ENCODE data around the gene CCDC12. TPM values are rescaled to one million over a fixed set of nuclear protein-coding genes. Genes with fewer than 3 reads are reported as not detected.

Gene CCDC12
- total RNA-seq, 1 experiment from 2014 or later = 46.5 TPM

DNA sequence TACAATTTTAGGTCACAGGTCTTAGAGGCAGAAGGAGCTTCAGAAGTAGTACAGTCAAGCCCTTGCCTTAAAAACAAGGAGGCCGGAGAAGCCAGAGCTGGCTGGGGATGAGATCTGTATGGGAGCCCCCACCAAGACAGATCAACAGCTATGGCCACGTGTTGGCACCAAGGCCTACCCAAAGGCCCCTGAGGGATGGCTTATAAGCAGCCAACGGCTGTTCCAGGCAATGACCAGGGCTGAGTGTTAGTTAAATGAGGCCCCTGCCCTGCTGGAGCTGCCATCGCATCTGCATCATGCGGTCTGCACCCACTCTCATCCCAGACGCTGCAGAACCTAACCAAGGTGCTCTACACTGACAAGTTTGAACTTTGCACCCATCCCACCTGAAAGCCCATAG, 43.3 kb downstream of the CCDC12 start:
- TF ChIP-seq POLR2A (IDR thresholded peaks at IDR 0.05; ENCODE audit: borderline replicate concordance, extremely low read depth, insufficient read depth, insufficient read length) (no peak), ZNF274 (IDR thresholded peaks at IDR 0.05; ENCODE audit: low read depth, low read length) (no peak), SP1 (IDR thresholded peaks at IDR 0.05; ENCODE audit: low read depth) (no peak), ATF3 (IDR thresholded peaks at IDR 0.05) (no peak), SIN3A (IDR thresholded peaks at IDR 0.05; ENCODE audit: low read depth) (no peak), TCF7L2 (IDR thresholded peaks at IDR 0.05; ENCODE audit: borderline replicate concordance, extremely low read depth, insufficient read depth, insufficient read length) (no peak), CEBPB (IDR thresholded peaks at IDR 0.05; ENCODE audit: low read depth) (no peak), ELF1 (IDR thresholded peaks at IDR 0.05; ENCODE audit: borderline replicate concordance, low read depth) (no peak), EGR1 (IDR thresholded peaks at IDR 0.05; ENCODE audit: low read depth) (no peak), ZFX (IDR thresholded peaks at IDR 0.05) (no peak)
- TF ChIP-seq, protein P1, sequence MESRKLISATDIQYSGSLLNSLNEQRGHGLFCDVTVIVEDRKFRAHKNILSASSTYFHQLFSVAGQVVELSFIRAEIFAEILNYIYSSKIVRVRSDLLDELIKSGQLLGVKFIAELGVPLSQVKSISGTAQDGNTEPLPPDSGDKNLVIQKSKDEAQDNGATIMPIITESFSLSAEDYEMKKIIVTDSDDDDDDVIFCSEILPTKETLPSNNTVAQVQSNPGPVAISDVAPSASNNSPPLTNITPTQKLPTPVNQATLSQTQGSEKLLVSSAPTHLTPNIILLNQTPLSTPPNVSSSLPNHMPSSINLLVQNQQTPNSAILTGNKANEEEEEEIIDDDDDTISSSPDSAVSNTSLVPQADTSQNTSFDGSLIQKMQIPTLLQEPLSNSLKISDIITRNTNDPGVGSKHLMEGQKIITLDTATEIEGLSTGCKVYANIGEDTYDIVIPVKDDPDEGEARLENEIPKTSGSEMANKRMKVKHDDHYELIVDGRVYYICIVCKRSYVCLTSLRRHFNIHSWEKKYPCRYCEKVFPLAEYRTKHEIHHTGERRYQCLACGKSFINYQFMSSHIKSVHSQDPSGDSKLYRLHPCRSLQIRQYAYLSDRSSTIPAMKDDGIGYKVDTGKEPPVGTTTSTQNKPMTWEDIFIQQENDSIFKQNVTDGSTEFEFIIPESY (IDR thresholded peaks at IDR 0.05; ENCODE audit: extremely low read depth, insufficient replicate concordance, low read length) = no peak
- no peak overlapping the region for H3K9ac ChIP-seq (ENCODE audit: low read length)
- H3K4me3 ChIP-seq (replicated peaks in 1 of 2; ENCODE audit: low read depth in 1 of 2, low read length in 2 of 2) = no peak overlapping the region
- ATAC-seq (no peak), DNase-seq (ENCODE audit: low read depth, low spot score) (no peak)
- H3K27me3 ChIP-seq (ENCODE audit: insufficient read depth, low read length) = no peaks in the 10 kb centered on the region
- no peaks in the 10 kb centered on the region for H3K9me3 ChIP-seq (ENCODE audit: control insufficient read depth in 1 of 2, insufficient read depth in 1 of 2, low read depth in 1 of 2, low read length in 2 of 2)
- intact Hi-C loops (cut with micrococcal nuclease) = no loop called here
- peaks cover 0 to 21% of the 10 kb centered on the region in 2 experiments; a peak in 2 of 4 replicates for H3K36me3 ChIP-seq (ENCODE audit: control insufficient read depth in 1 of 2, insufficient read depth in 2 of 2, low read length in 2 of 2)
- H3K9me2 ChIP-seq (ENCODE audit: insufficient read depth) = no peaks in the 10 kb centered on the region
- peaks cover 100% of the 10 kb centered on the region for H3K79me2 ChIP-seq (ENCODE audit: insufficient read depth, low read length)
- no peak overlapping the region for H2AFZ ChIP-seq (ENCODE audit: low read depth, low read length, poor library complexity, severe bottlenecking)
- H3K27ac ChIP-seq (ENCODE audit: low read depth, low read length) = no peak overlapping the region
- POLR2A ChIA-PET = no interaction called here
- CTCF ChIA-PET = interaction anchor here (0.6 to 3.5 kb wide), 2 partner anchors 10 to 44 kb away, joined by 3 to 16 read pairs; no protein-coding TSS in a partner anchor
- no TSS peak for BruUV-seq (replicated peaks)
- H3K4me2 ChIP-seq (ENCODE audit: low read length) = no peak overlapping the region
- peaks cover 58 to 82% of the 10 kb centered on the region in 2 experiments for H3K4me1 ChIP-seq (ENCODE audit: control insufficient read depth in 1 of 2, insufficient read depth in 2 of 2, low read length in 2 of 2)
- peaks cover 7% of the 10 kb centered on the region; the same call in 1 of the 2 replicates for H4K20me1 ChIP-seq (ENCODE audit: insufficient read depth)
- RAD21 ChIA-PET (ENCODE audit: low non-redundant PET in 1 of 2, low total read pairs in 2 of 2, uncharacterized antibody in 2 of 2, unreplicated experiment in 2 of 2) = interaction anchor here in 1 of 2 experiments (0.9 kb wide), 1 partner anchor 43 kb away, joined by 3 read pairs; the partner anchor contains the start of gene CCDC12
